Measurements from ENCODE around the gene KRT31. TPM values are rescaled to one million over a fixed set of nuclear protein-coding genes. Genes with fewer than 3 reads are reported as not detected.

The KRT31 gene
- total RNA-seq, 2 donors from 2014 or later = not detected

DNA sequence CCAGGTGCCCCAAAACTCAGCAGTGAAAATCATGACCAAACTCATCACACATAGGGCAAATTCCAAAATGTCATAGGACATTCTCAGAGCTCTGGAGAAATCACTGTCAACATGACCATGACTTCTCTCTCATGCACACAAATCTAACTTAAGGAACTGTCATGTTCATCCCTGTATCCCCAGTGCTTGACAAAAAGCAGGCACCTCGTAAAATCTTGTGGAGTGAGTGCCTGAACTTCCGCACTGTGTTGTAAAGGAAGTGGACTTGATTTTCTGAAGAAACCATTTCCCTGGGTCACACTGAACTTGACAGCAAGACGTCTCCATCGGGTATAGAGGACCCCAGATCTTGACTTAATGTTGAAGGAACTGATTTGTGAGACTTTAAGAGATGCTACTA, 24.2 kb upstream of the KRT31 start:
- ATAC-seq (no peak), DNase-seq (no peak)
- Histone ChIP-seq H3K36me3 (replicated peaks in 1 of 2; ENCODE audit: insufficient read depth in 1 of 2, low read depth in 2 of 2) (no peaks in the 10 kb centered on the region), H3K27ac (no peak overlapping the region), H3K4me1 (no peaks in the 10 kb centered on the region), H3K4me3 (no peak overlapping the region), H3K9me3 (no peaks in the 10 kb centered on the region), H3K27me3 (no peaks in the 10 kb centered on the region)
- intact Hi-C loops (cut with DNase I) = no loop called here
- 57 to 71% methylated on average over 4 of the region's 4 CpGs for WGBS, 2 donors
- TF ChIP-seq POLR2A (IDR thresholded peaks at IDR 0.05) = no peak
- TF ChIP-seq, protein P1, sequence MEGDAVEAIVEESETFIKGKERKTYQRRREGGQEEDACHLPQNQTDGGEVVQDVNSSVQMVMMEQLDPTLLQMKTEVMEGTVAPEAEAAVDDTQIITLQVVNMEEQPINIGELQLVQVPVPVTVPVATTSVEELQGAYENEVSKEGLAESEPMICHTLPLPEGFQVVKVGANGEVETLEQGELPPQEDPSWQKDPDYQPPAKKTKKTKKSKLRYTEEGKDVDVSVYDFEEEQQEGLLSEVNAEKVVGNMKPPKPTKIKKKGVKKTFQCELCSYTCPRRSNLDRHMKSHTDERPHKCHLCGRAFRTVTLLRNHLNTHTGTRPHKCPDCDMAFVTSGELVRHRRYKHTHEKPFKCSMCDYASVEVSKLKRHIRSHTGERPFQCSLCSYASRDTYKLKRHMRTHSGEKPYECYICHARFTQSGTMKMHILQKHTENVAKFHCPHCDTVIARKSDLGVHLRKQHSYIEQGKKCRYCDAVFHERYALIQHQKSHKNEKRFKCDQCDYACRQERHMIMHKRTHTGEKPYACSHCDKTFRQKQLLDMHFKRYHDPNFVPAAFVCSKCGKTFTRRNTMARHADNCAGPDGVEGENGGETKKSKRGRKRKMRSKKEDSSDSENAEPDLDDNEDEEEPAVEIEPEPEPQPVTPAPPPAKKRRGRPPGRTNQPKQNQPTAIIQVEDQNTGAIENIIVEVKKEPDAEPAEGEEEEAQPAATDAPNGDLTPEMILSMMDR (IDR thresholded peaks at IDR 0.05) = no peak

DNA sequence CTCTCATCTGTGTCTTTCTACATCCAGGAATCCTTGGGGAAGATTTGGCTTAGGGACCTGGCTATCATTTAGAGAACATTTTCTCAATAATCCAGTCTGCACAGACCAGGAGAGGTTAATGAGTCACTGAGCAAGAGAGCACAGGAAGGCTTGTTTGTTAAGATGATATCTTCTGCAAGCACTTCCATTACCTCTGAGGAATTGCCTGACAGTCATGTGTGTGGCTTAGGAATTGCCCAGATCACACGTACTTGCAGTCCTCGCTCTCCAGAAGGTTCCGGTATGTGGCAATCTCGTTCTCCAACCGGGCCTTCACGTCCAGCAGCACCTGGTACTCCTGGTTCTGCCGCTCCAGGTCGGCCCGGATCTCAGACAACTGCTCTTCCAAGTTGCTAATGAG, 23.7 kb upstream of the KRT31 start:
- no peaks in the 10 kb centered on the region for H3K36me3 ChIP-seq (replicated peaks in 1 of 2; ENCODE audit: insufficient read depth in 1 of 2, low read depth in 2 of 2)
- H3K4me3 ChIP-seq = no peak overlapping the region
- H3K9me3 ChIP-seq = no peaks in the 10 kb centered on the region
- no peak for TF ChIP-seq POLR2A (IDR thresholded peaks at IDR 0.05)
- TF ChIP-seq, protein P1 (IDR thresholded peaks at IDR 0.05) = no peak
- DNase-seq (no peak), ATAC-seq (no peak)
- H3K4me1 ChIP-seq = no peaks in the 10 kb centered on the region
- no peak overlapping the region for H3K27ac ChIP-seq
- 56 to 73% methylated on average over 7 to 9 of the region's 9 CpGs for WGBS, 2 donors
- H3K27me3 ChIP-seq = no peaks in the 10 kb centered on the region
- intact Hi-C loops (cut with DNase I) = no loop called here

DNA sequence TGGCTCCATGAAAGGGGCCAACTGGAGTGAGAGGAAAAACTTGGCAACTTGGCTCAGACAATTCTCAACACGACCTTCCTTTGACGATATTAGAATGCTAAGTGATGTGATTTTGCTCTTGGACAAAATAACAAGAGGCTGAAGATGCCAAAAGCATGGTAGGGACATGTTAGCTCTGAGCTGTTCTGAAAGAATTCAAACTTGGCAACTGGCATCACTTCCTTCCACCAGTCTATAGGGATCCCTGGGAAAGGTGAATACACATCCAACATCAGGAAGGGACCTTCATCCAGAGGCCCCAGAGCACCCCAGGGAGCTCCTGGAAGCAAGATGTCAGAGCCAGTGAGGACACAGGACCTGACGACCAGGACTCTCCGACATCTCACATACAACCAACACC, 22.7 kb upstream of the KRT31 start:
- WGBS, 2 donors = 53 to 71% methylated on average over 4 of the region's 4 CpGs
- H3K36me3 ChIP-seq (replicated peaks in 1 of 2; ENCODE audit: insufficient read depth in 1 of 2, low read depth in 2 of 2) = no peaks in the 10 kb centered on the region

DNA sequence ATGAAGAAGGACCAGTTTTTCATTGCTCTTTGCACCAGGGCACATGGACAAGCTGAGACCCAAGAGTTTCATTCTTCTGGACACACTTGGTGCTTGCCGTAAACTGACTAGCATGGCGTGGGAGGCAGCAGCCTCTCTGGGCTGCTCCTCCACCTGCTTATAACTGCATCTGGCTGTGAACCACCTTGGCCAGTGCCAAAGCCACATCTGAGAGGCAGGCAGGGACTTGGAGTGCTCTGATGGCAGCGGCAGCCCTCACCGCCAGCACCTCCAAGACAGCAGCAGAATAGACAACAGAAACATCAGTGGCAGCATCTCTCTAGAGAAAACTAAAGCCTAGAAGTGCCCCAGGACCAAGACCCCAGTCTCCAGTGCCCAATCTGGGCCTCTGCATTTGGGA, 22.3 kb upstream of the KRT31 start:
- DNase-seq (no peak), ATAC-seq (no peak)
- Histone ChIP-seq H3K27me3 (no peaks in the 10 kb centered on the region), H3K4me3 (no peak overlapping the region), H3K4me1 (no peaks in the 10 kb centered on the region), H3K36me3 (replicated peaks in 1 of 2; ENCODE audit: insufficient read depth in 1 of 2, low read depth in 2 of 2) (no peaks in the 10 kb centered on the region), H3K9me3 (no peaks in the 10 kb centered on the region), H3K27ac (no peak overlapping the region)
- TF ChIP-seq POLR2A (IDR thresholded peaks at IDR 0.05) = no peak
- TF ChIP-seq, protein P1 (IDR thresholded peaks at IDR 0.05) = no peak
- 85 to 93% methylated on average over 4 of the region's 4 CpGs for WGBS, 2 donors
- intact Hi-C loops (cut with DNase I) = no loop called here

More for the DNA sequence above, 22.7 kb upstream of the KRT31 start:
- H3K9me3 ChIP-seq = no peaks in the 10 kb centered on the region
- no peaks in the 10 kb centered on the region for H3K27me3 ChIP-seq
- DNase-seq (no peak), ATAC-seq (no peak)
- no peaks in the 10 kb centered on the region for H3K4me1 ChIP-seq
- intact Hi-C loops (cut with DNase I) = no loop called here
- H3K4me3 ChIP-seq = no peak overlapping the region
- TF ChIP-seq POLR2A (IDR thresholded peaks at IDR 0.05) = no peak
- TF ChIP-seq, protein P1 (IDR thresholded peaks at IDR 0.05) = no peak
- H3K27ac ChIP-seq = no peak overlapping the region

DNA sequence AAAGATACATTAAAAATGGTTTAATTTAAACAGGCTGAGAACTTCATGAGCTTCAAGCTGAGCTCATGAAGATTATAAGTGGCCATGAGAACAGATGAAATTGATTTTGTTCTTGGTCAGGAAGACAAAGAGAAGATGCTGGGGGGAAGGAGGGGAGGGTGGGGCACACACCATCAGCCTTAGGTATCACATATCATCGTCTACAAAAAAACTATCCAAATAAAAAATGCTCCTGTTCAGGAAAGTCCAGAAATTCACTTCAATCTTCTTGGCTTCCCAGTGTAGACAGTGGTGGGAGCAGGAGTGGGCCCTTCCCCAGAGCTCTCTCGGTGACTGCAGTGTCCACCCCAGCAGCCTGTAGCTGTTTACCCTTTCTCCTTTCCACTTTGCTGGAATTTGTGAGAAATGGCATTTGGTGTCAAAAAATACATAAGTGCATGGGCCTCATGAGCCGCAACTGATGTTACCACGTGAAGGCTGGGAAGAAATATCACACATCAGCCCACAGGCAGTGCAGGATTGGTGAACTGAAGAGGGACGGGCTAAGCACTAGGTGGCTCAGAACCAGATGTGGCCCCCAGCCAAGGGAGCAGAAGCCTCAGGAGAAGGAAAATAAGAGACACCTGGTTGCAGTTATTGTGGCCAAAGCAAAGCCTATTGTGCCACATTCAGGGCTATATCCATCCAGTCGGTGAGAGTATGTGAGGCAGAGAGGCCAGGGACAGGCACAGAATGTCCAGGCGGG, 20.9 kb upstream of the KRT31 start:
- no peaks in the 10 kb centered on the region for H3K9me3 ChIP-seq
- DNase-seq = no peak
- no peak overlapping the region for H3K27ac ChIP-seq
- H3K4me1 ChIP-seq = no peaks in the 10 kb centered on the region
- H3K27me3 ChIP-seq = no peaks in the 10 kb centered on the region
- no peaks in the 10 kb centered on the region for H3K36me3 ChIP-seq (replicated peaks in 1 of 2; ENCODE audit: insufficient read depth in 1 of 2, low read depth in 2 of 2)
- no peak for ATAC-seq
- TF ChIP-seq POLR2A (IDR thresholded peaks at IDR 0.05) = no peak
- TF ChIP-seq, protein P1 (IDR thresholded peaks at IDR 0.05) = no peak
- intact Hi-C loops (cut with DNase I) = no loop called here
- no peak overlapping the region for H3K4me3 ChIP-seq
- 85% methylated on average over 7 of the region's 7 CpGs for WGBS, 2 donors

Measured in body of pancreas (tissue), 4 donors.